DMS153 treated with DMSO at 0.1 percent for 48 hours (cell line): Measurements from ENCODE around the gene NCKAP5L.
"Not testable (repeated sequence)": the region's sequence is repeated elsewhere in the genome, so short reads cannot be mapped to it uniquely, and the experiment has no call there.

Source experiments
- DNase-seq: peaks from one replicate; lab custom pipeline; 2025; ENCODE audit not compliant: unreplicated experiment; lab: John Stamatoyannopoulos, UW

The NCKAP5L gene

DNA sequence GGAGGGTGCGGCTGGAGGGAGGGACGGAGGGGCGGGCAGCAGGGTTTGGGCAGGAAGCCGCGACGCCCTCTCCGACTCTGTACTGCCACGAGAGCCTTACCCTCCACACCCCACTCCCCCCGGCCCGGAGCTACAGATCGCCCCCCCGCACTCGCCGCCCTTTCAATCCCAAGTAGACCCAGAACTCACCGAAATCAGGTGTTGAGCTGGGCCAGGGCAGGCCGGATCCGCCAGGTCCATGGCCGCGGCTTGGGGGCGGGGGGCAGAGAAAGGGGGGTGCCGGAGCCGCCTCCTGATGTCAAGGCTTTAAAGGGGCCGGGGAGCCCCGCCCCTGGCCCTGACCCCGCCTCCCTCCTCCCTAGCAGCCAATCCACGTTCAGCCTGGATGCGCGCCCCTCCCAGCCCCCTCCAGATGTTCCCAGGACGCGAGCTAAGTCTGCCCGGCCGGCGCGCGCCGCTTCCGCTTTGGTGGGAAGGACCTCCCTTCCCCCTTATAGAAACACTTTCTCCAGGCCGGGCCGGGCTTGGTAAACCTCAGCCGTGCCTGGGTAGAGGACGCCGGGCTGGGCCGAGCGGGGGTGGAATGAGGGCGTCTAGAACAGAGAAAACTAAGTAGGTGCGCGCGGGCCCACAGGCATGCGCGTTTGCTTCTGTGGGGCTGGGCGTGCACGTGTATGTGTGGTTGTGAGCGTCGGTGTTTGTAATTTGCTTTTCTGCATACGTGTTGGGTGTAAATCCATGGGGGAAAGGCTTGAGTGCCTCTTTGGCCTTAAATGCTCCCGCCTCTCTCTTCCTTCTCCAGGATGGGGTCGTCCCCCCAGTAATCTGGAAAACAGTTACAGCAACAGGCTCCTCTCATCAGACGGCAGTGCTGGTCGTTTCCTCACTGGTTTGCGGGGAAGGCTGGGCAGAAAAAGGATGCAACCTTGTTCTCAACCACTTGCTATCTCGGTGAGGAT is at the start of gene NCKAP5L:
Gene NCKAP5L, minus strand, starts transcription at position 281 of the 959 bp plus-strand sequence. CDS start 24,369 bp downstream, outside the sequence.
- peak; percentile 55 for DNase-seq

GRCh38 chr12:49877066-49877465 is 48.9 kb upstream of the NCKAP5L start:
- DNase-seq: no peak

- no peak for DNase-seq
Measured at GRCh38 chr12:49876070-49876469, 47.9 kb upstream of the NCKAP5L start.

DNA sequence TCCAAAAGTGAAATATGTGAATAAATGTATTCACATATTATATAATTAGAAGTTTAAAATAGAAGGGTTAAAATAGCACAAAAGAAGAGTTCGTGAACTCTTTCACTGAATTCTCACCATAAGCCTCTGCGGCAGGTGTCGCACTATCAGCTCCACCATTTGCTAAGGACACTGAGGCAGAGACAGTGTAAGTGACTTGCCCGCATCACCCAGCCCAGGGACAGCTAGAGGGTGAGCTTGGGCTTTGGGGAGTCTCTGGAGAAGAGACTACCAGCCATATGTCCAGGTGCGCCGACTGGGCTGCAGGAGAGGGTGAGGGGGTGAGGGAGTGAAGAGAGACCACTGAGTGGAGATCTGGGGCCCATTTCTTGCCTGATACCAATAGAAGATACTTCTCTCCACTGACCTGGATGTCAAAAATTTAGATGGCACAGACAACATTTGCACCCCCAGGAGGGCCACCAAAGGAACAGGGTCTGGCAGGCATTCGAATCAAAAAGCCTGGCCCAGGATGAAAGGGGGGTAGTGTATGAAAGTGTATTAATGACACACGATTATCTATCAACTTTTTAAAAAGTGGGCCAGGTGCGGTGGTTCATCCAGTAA is 47.0 kb upstream of the NCKAP5L start:
- DNase-seq: no peak

DNA sequence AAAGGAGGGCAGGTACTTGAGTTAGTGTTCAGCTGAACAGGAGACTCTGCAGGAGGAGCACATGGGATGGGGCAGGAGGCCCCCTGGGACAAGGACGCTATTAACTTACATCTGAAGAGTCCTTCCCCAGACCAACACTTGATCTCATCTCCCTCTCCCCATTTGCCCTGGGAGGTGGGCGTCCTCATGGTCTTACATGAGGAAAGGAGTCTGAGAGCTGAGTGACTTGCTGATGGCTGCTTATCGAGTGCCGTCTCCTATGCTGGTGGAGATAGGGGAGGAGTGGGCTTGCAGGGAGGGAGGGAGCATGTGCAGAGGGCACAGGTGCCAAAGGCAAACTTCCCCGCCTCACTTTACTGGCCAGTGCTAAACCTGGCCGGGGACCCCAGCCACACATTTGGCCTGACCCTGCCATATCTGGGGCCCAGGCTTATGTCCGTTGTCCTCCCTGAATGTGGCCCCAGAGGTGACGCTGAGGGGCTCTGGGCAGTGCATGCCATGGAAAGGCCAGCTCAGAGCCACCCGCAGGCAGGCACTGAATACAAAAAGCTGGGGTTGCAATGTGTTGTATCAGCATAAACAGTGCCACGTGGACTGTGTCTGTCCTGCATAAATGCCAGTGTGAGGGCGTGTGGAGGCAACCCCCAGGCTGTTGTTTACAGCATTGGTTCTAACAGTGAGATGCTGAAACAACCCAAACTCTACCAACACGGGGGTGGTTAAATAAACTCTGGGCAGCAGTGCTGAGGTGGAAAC is 46.1 kb upstream of the NCKAP5L start:
- DNase-seq: no peak

DNA sequence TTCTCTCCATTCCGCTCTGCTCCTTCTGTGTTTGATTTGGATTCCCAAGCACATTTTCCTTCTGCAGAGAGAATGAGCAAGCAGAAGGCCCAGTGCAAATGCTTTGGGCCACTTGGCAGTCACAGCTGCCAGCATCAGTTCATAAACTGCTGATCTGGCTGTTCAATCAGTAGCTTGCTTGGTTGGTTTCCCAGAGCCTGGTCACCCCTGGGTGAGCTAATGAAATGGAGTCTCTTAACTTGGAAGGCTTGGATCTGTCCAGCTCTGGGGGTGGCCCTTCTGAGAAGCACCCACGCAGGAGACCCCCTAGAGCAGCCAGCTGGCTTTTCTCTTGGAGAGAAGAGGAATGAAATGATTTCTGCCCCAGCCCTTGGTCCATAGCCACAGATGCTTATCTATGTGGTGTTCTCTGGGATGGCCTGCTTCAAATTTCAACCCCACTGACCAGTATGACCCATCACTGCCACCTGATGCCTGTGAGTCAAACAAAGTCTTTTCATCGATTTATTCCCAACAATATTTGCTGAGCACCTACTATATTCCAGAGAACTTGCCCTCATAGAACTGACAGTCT is 45.2 kb upstream of the NCKAP5L start:
- DNase-seq: no peak

DNA sequence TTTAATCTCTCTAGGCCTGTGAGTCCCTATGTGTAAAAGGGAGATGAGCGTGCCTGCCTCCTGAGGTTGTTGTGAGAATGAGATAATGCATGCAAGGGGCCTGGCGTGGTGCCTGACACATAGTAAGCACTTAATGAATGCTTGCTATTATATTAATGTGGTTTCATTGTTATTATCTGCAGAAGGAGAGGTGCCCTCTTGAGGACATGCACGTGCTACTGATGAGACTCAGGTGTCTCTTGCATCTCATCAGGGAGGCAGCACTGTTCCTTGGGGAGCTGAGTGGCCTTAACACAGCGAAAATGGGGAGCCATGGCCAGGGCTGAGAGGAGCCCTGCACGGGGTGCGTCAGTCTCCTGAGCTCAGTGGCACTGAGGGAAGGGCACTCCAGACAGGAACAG is 44.6 kb upstream of the NCKAP5L start:
- DNase-seq: no peak

GRCh38 chr12:49872381-49872780 is 44.2 kb upstream of the NCKAP5L start:
- DNase-seq: no peak

- DNase-seq: not testable (repeated sequence)
Measured at GRCh38 chr12:49871811-49872251, 43.6 kb upstream of the NCKAP5L start.

- DNase-seq: no peak
Measured at GRCh38 chr12:49871263-49871561, 43.0 kb upstream of the NCKAP5L start.

GRCh38 chr12:49870501-49871262 is 42.5 kb upstream of the NCKAP5L start:
- no peak for DNase-seq

DNA sequence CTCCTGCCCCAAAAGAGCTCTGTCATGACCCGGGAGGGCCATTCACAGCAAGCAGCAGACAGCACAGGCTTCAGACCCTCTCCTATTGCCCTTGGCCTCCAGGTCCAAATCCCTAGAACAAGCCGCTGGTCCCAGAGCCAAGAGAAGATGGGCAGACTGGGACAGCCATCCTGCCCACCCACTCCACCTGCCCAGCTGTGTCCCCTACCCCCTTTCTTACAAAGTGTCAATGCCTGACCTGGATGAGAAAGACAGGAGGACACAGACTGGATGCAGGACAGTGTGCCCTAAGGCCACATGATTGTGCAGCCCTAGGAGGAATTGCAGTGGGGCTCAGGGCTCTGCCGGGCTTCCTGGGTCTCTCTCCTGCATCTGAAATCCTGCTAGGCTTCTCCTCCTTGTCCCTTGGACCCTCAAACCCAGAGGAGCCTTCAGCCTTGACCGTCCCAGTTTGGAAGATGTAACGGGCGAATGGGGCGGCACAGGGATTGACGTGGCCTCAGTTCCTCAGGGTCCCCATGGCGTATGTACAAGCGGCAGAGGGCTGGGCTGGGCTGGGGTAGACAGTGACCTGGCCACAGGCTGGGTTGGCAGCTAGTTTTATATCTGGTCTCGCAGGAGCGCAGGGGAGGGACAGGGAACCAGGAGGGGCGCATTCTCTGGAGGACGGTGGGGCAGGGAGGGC is 41.7 kb upstream of the NCKAP5L start:
- DNase-seq: no peak

- peak; percentile 42 for DNase-seq
Measured at GRCh38 chr12:49868952-49869815, 41.0 kb upstream of the NCKAP5L start.

GRCh38 chr12:49868449-49868848 is 40.2 kb upstream of the NCKAP5L start:
- no peak for DNase-seq

GRCh38 chr12:49867570-49868341 is 39.5 kb upstream of the NCKAP5L start:
- DNase-seq: no peak

- DNase-seq: peak; percentile 31
Measured at GRCh38 chr12:49866859-49867569, 38.8 kb upstream of the NCKAP5L start.

GRCh38 chr12:49865782-49866135 is 37.5 kb upstream of the NCKAP5L start:
- no peak for DNase-seq
